Astrocyte (in vitro differentiated cells and primary cell): ENCODE measurements around the gene CIAO3. TPM values are rescaled to one million over a fixed set of nuclear protein-coding genes. Genes with fewer than 3 reads are reported as not detected.
A peak's percentile ranks its signal among the peaks of the same experiment; 100 is the strongest.
"Not testable (repeated sequence)": the region's sequence is repeated elsewhere in the genome, so short reads cannot be mapped to it uniquely, and the experiment has no call there.

Source experiments
- DNase-seq: peaks from one replicate; pipeline ENCODE4 v3.0.0-alpha.2; 2010; ENCODE audit warnings: low read depth
- FAIRE-seq: peaks from 2 replicates; lab custom pipeline; 2011; peaks lifted over from hg19 to GRCh38; lab: Jason Lieb, UNC
- H2AFZ ChIP-seq: 2 replicates; pipeline ENCODE4 v1.6.0; 2012; ENCODE audit warnings: low read depth, low read length, inconsistent platforms
- H3K27ac ChIP-seq: 2 replicates; pipeline ENCODE4 v1.5.1; 2011; ENCODE audit warnings: low read depth, low read length, inconsistent platforms
- H3K27me3 ChIP-seq: 2 replicates; pipeline ENCODE4 v1.6.0; 2011; ENCODE audit warnings: low read length, inconsistent platforms; ENCODE audit not compliant: insufficient read depth
- H3K36me3 ChIP-seq: 2 replicates; pipeline ENCODE4 v1.5.1; 2011; ENCODE audit warnings: low read length, inconsistent platforms; ENCODE audit not compliant: insufficient read depth
- H3K4me1 ChIP-seq: 2 replicates; pipeline ENCODE4 v1.5.1; 2011; ENCODE audit warnings: low read length, inconsistent platforms; ENCODE audit not compliant: insufficient read depth
- H3K4me2 ChIP-seq: 2 replicates; pipeline ENCODE4 v1.6.0; 2012; ENCODE audit warnings: low read length, inconsistent platforms
- H3K4me3 ChIP-seq: 2 replicates; pipeline ENCODE4 v1.5.1; 2011; ENCODE audit warnings: low read depth, mild to moderate bottlenecking, low read length, inconsistent platforms; ENCODE audit not compliant: insufficient read depth
- H3K79me2 ChIP-seq: 2 replicates; pipeline ENCODE4 v1.6.0; 2012; ENCODE audit warnings: mild to moderate bottlenecking, low read length, inconsistent platforms; ENCODE audit not compliant: insufficient read depth
- H3K9ac ChIP-seq: 2 replicates; pipeline ENCODE4 v1.6.0; 2012; ENCODE audit warnings: mild to moderate bottlenecking, low read length, inconsistent platforms
- H3K9me3 ChIP-seq: 2 replicates; pipeline ENCODE4 v1.5.1; 2012; ENCODE audit warnings: low read depth, mild to moderate bottlenecking, low read length, inconsistent platforms; ENCODE audit not compliant: insufficient read depth
- H4K20me1 ChIP-seq: 2 replicates; pipeline ENCODE4 v1.6.0; 2012; ENCODE audit warnings: low read length, inconsistent platforms; ENCODE audit not compliant: insufficient read depth
- H3K27ac Mint-ChIP-seq: one replicate; pipeline ENCODE4 v1.8.0; 2021; ENCODE audit warnings: mild to moderate bottlenecking, mixed read lengths; ENCODE audit not compliant: unreplicated experiment
- H3K27me3 Mint-ChIP-seq: one replicate; pipeline ENCODE4 v1.8.0; 2021; ENCODE audit warnings: low read depth, mixed read lengths; ENCODE audit not compliant: unreplicated experiment
- H3K36me3 Mint-ChIP-seq: one replicate; pipeline ENCODE4 v1.8.0; 2021; ENCODE audit warnings: low read depth, mixed read lengths; ENCODE audit not compliant: unreplicated experiment
- H3K4me1 Mint-ChIP-seq: one replicate; pipeline ENCODE4 v1.8.0; 2021; ENCODE audit warnings: low read depth, mixed read lengths; ENCODE audit not compliant: unreplicated experiment
- H3K4me3 Mint-ChIP-seq: one replicate; pipeline ENCODE4 v1.8.0; 2021; ENCODE audit warnings: mild to moderate bottlenecking, moderate library complexity, mixed read lengths; ENCODE audit not compliant: unreplicated experiment
- H3K9me3 Mint-ChIP-seq: one replicate; pipeline ENCODE4 v1.8.0; 2021; ENCODE audit warnings: mild to moderate bottlenecking, mixed read lengths; ENCODE audit not compliant: unreplicated experiment
- EZH2 ChIP-seq: IDR thresholded peaks from 2 replicates; pipeline ENCODE4 v1.6.1; 2012; ENCODE audit warnings: mild to moderate bottlenecking, low read length, inconsistent platforms; ENCODE audit not compliant: insufficient read depth
- total RNA-seq: library from RNA; stranded (reverse); gene quantifications from 2 replicates; pipeline ENCODE4 v1.2.1, GENCODE V29; 2021
- TF ChIP-seq, protein P1 (sequence below): IDR thresholded peaks from 2 replicates; pipeline ENCODE4 v1.5.1; 2011; ENCODE audit warnings: low read depth, mild to moderate bottlenecking, inconsistent platforms, low read length, moderate library complexity; ENCODE audit not compliant: insufficient read depth

CIAO3 gene
- total RNA-seq, 1 donor from 2014 or later: 19.6 TPM

DNA sequence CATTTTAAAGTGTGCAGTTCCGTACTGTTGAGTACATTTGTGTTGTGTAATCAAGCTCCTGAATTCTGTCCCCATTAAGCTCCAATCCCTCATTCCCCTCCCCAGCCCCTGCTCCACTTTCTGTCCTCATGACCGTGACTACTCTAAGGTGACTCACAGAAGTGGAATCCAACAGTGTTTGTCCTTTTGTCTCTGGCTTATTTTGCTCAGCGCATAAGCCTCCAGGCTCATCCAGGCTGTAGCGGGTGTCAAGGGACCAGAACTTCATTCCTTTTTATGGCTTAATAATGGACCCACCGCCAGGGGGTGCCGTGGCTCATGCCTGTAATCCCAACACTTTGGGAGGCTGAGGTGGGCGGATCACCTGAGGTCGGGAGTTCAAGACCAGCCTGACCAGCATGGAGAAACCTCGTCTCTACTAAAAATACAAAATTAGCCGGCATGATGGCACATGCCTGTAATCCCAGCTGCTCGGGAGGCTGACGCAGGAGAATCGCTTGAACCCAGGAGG is 28.0 kb downstream of the CIAO3 start:
- H3K4me3 ChIP-seq, H3K27me3 ChIP-seq, H3K4me2 ChIP-seq, H3K9me3 Mint-ChIP-seq, H2AFZ ChIP-seq, H3K36me3 Mint-ChIP-seq, H3K79me2 ChIP-seq, H3K9ac ChIP-seq, H3K4me1 Mint-ChIP-seq, H3K36me3 ChIP-seq, H3K9me3 ChIP-seq: not testable (repeated sequence)
- H3K27ac ChIP-seq: peak overlapping the region; percentile 59
- Mint-ChIP-seq H3K27me3 (peaks cover 10% of the 10 kb centered on the region), H3K4me3 (peak overlapping the region; percentile 74), H3K27ac (peak overlapping the region; percentile 56)
- FAIRE-seq (peak; percentile 90), DNase-seq (peak; percentile 85)
- H3K4me1 ChIP-seq: peaks cover 36% of the 10 kb centered on the region
- TF ChIP-seq, protein P1, sequence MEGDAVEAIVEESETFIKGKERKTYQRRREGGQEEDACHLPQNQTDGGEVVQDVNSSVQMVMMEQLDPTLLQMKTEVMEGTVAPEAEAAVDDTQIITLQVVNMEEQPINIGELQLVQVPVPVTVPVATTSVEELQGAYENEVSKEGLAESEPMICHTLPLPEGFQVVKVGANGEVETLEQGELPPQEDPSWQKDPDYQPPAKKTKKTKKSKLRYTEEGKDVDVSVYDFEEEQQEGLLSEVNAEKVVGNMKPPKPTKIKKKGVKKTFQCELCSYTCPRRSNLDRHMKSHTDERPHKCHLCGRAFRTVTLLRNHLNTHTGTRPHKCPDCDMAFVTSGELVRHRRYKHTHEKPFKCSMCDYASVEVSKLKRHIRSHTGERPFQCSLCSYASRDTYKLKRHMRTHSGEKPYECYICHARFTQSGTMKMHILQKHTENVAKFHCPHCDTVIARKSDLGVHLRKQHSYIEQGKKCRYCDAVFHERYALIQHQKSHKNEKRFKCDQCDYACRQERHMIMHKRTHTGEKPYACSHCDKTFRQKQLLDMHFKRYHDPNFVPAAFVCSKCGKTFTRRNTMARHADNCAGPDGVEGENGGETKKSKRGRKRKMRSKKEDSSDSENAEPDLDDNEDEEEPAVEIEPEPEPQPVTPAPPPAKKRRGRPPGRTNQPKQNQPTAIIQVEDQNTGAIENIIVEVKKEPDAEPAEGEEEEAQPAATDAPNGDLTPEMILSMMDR: peak; percentile 48
- H4K20me1 ChIP-seq: peaks cover 24% of the 10 kb centered on the region

DNA sequence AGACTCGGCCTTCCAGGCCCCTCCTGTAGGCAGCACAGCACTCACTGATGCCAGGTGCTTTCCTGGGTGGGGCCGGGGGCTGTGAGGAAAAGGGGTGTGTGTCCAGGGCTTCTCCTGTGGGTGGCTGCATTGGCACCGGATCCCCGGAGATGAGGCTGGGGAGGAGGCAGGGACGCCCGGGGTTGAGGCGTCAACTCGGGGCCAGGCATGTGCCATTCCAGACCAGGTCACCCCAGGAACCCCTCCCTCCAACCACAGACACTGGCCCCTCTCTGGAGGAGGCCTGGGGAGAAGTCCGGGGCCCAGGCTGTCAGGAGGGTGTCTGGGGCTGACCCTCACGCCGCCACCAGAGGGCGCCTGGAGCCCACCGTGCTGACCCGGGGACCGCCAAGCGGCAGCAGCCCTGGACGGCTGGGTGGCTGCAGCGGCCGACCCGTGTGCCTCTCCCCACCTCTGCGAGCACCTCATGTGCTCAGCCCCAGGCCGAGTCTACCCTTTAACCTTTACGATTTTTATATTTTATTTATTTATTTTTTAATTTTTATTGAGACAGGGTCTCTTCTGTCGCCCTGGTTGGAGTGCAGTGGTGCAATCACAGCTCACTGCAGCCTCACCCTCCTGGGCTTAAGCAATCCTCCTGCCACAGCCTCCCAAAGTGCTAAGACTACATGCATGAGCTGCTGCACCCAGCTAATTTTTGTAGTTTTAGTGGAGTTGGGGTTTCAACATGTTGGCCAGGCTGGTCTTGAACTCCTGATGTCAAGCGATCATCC is 29.1 kb downstream of the CIAO3 start:
- no peaks in the 10 kb centered on the region for H3K36me3 Mint-ChIP-seq
- peaks cover 13% of the 10 kb centered on the region for H3K27me3 ChIP-seq
- H3K4me1 ChIP-seq: peaks cover 35% of the 10 kb centered on the region
- H3K9ac ChIP-seq: no peak overlapping the region
- H3K79me2 ChIP-seq: peaks cover 5% of the 10 kb centered on the region
- TF ChIP-seq, protein P1: peak; percentile 58
- TF ChIP-seq EZH2: no peak
- no peak overlapping the region for H3K4me2 ChIP-seq
- H3K27ac ChIP-seq: no peak overlapping the region
- FAIRE-seq (no peak), DNase-seq (no peak)
- H3K27ac Mint-ChIP-seq: no peak overlapping the region
- no peaks in the 10 kb centered on the region for H3K36me3 ChIP-seq
- H3K4me1 Mint-ChIP-seq: peaks cover 8% of the 10 kb centered on the region
- H3K27me3 Mint-ChIP-seq: peaks cover 18% of the 10 kb centered on the region
- H3K4me3 ChIP-seq: no peak overlapping the region
- H3K4me3 Mint-ChIP-seq: no peak overlapping the region
- H3K9me3 ChIP-seq: no peaks in the 10 kb centered on the region
- no peak overlapping the region for H2AFZ ChIP-seq
- peaks cover 14% of the 10 kb centered on the region for H4K20me1 ChIP-seq
- peaks cover 3% of the 10 kb centered on the region for H3K9me3 Mint-ChIP-seq

DNA sequence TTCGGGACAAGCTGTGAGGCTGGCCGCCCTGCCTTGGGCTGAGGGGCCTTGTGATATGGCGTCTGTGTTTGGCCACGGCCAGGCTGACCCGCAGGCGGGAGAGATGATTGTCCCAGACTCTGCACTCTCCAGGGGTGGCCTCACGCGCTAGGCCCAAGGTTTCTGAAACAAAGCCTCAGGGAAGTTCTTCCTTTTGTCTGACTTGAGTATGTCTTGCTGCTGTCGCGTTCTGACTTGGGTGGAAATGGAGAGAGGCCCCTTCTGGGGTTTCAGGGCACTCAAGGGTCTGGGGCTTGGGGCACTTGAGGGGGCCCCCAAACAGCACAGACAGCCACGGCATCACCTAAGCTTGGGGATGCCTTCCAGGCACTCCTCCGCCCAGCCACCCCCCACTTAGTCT is 29.7 kb downstream of the CIAO3 start:
- Histone ChIP-seq H3K27me3 (peaks cover 15% of the 10 kb centered on the region), H3K27ac (no peak overlapping the region)
- H3K4me3 Mint-ChIP-seq: no peak overlapping the region

More for the DNA sequence above, 29.7 kb downstream of the CIAO3 start:
- DNase-seq: no peak
- no peaks in the 10 kb centered on the region for H3K9me3 ChIP-seq
- H3K9ac ChIP-seq: no peak overlapping the region
- peaks cover 23% of the 10 kb centered on the region for H3K27me3 Mint-ChIP-seq
- no peaks in the 10 kb centered on the region for H3K36me3 ChIP-seq
- H3K4me3 ChIP-seq: no peak overlapping the region
- H3K79me2 ChIP-seq: no peaks in the 10 kb centered on the region
- TF ChIP-seq EZH2: no peak
- TF ChIP-seq, protein P1: no peak
- H3K4me2 ChIP-seq: no peak overlapping the region
- H4K20me1 ChIP-seq: peaks cover 8% of the 10 kb centered on the region
- FAIRE-seq: no peak
- H3K27ac Mint-ChIP-seq: no peak overlapping the region
- peaks cover 28% of the 10 kb centered on the region for H3K4me1 ChIP-seq
- H3K9me3 Mint-ChIP-seq: peaks cover 3% of the 10 kb centered on the region
- peaks cover 8% of the 10 kb centered on the region for H3K4me1 Mint-ChIP-seq
- no peaks in the 10 kb centered on the region for H3K36me3 Mint-ChIP-seq
- no peak overlapping the region for H2AFZ ChIP-seq
